Caco-2 (cell line): Measurements from ENCODE around the gene IGFBP2. TPM values are rescaled to one million over a fixed set of nuclear protein-coding genes. Genes with fewer than 3 reads are reported as not detected.

Experiments used
- BruUV-seq: library from RNA; stranded (reverse); fragments of 400-500 nt; replicated peaks from 2 replicates; lab custom pipeline; 2021; lab: Mats Ljungman, UMichigan
- CTCF ChIA-PET: fragments of 300-600 bp; sonication (Branson Sonifier 250); formaldehyde crosslinking; loops from one replicate; lab custom pipeline; 2022; ENCODE audit warnings: antibody characterized with exemption; lab: Charles Lee
- POLR2A ChIA-PET: fragments of 300-600 bp; sonication (Branson Sonifier 250); formaldehyde crosslinking; loops from one replicate; lab custom pipeline; 2022; ENCODE audit warnings: antibody characterized with exemption; lab: Charles Lee
- DNase-seq, 2 experiments: peaks; one replicate each; pipeline versions ENCODE4 v3.0.0 to v3.0.0-alpha.2; 2020 to 2022
- H3K27me3 ChIP-seq: replicated peaks from 2 replicates; pipeline ENCODE4 v1.6.0; 2011; ENCODE audit warnings: low read length; ENCODE audit not compliant: control insufficient read depth, insufficient read depth
- H3K36me3 ChIP-seq: 2 replicates; pipeline ENCODE4 v1.5.1; 2011; ENCODE audit warnings: low read length; ENCODE audit not compliant: control insufficient read depth, insufficient read depth
- H3K4me1 ChIP-seq: fragments of 250-450 bp; sonication (Bioruptor Pico); 2 replicates; pipeline ENCODE4 v1.5.1; 2020; ENCODE audit warnings: mild to moderate bottlenecking
- H3K4me3 ChIP-seq: 2 replicates; pipeline ENCODE4 v1.5.1; 2011; ENCODE audit warnings: low read depth, mild to moderate bottlenecking, control low read depth, low read length
- H3K9me3 ChIP-seq: fragments of 250-450 bp; sonication (Bioruptor Pico); 2 replicates; pipeline ENCODE4 v1.5.1; 2020; ENCODE audit warnings: mild to moderate bottlenecking, moderate library complexity
- H3K27ac Mint-ChIP-seq: one replicate; pipeline ENCODE4 v1.8.0; 2022; ENCODE audit warnings: mixed read lengths; ENCODE audit not compliant: unreplicated experiment
- H3K27me3 Mint-ChIP-seq: one replicate; pipeline ENCODE4 v1.8.0; 2022; ENCODE audit warnings: mixed read lengths; ENCODE audit not compliant: insufficient read depth, unreplicated experiment
- H3K36me3 Mint-ChIP-seq: one replicate; pipeline ENCODE4 v1.8.0; 2022; ENCODE audit warnings: mild to moderate bottlenecking, mixed read lengths; ENCODE audit not compliant: insufficient read depth, unreplicated experiment
- H3K4me1 Mint-ChIP-seq: one replicate; pipeline ENCODE4 v1.8.0; 2022; ENCODE audit warnings: low read depth, mixed read lengths; ENCODE audit not compliant: unreplicated experiment
- H3K4me3 Mint-ChIP-seq: one replicate; pipeline ENCODE4 v1.8.0; 2022; ENCODE audit warnings: mild to moderate bottlenecking, moderate library complexity, mixed read lengths; ENCODE audit not compliant: unreplicated experiment
- H3K9me3 Mint-ChIP-seq: one replicate; pipeline ENCODE4 v1.8.0; 2022; ENCODE audit warnings: mixed read lengths; ENCODE audit not compliant: unreplicated experiment
- CTCF ChIP-seq, 2 experiments: fragments of 200-600 bp in 1 of 2; IDR thresholded peaks; 1 replicate in 1 of 2; 2 replicates in 1 of 2; pipeline versions ENCODE4 v1.5.1 to v1.8.0; 2011 to 2022; ENCODE audit warnings: antibody characterized with exemption in 1 of 2, control low read depth in 1 of 2, inconsistent platforms in 1 of 2, low read depth in 1 of 2, low read length in 1 of 2, mild to moderate bottlenecking in 1 of 2, moderate library complexity in 1 of 2; ENCODE audit not compliant: insufficient read depth in 1 of 2, severe bottlenecking in 1 of 2, unreplicated experiment in 1 of 2
- intact Hi-C: fragments of 100-400 bp; cut with micrococcal nuclease; formaldehyde crosslinking; loops from one replicate; pipeline ENCODE4 v1.10.0; 2022; ENCODE audit not compliant: unreplicated experiment
- total RNA-seq: library from RNA; stranded (reverse); gene quantifications from 2 replicates; pipeline ENCODE4 v1.2.3, GENCODE V29; 2022

The IGFBP2 gene
- total RNA-seq, 1 experiment from 2014 or later, result 6.6 TPM

GRCh38 chr2:216608525-216608924 is 24.7 kb upstream of the IGFBP2 start:
- no peak overlapping the region for H3K4me3 ChIP-seq
- no peaks in the 10 kb centered on the region for H3K9me3 ChIP-seq
- BruUV-seq, result no TSS peak
- H3K27ac Mint-ChIP-seq, result no peak overlapping the region
- H3K36me3 Mint-ChIP-seq, result no peaks in the 10 kb centered on the region
- peaks cover 8% of the 10 kb centered on the region for H3K4me1 Mint-ChIP-seq
- DNase-seq, result no peak
- intact Hi-C loops, result no loop called here
- H3K36me3 ChIP-seq, result no peaks in the 10 kb centered on the region
- peaks cover 32% of the 10 kb centered on the region for H3K27me3 Mint-ChIP-seq
- POLR2A ChIA-PET, result no interaction called here
- no peak for TF ChIP-seq CTCF (IDR thresholded peaks at IDR 0.05; ENCODE audit: insufficient read depth in 1 of 2, low read depth in 1 of 2, low read length in 1 of 2, severe bottlenecking in 1 of 2, unreplicated experiment in 1 of 2)
- CTCF ChIA-PET, result no interaction called here
- H3K4me3 Mint-ChIP-seq, result no peak overlapping the region
- no peaks in the 10 kb centered on the region for H3K4me1 ChIP-seq
- H3K9me3 Mint-ChIP-seq, result no peaks in the 10 kb centered on the region
- 0 out of 2 replicates have a peak, but pooled peaks cover 1% of the 10 kb centered on the region for H3K27me3 ChIP-seq

GRCh38 chr2:216615298-216616082 is 17.7 kb upstream of the IGFBP2 start:
- ChIA-PET CTCF (no interaction called here), POLR2A (no interaction called here)
- TF ChIP-seq CTCF (IDR thresholded peaks at IDR 0.05; ENCODE audit: insufficient read depth in 1 of 2, low read depth in 1 of 2, low read length in 1 of 2, severe bottlenecking in 1 of 2, unreplicated experiment in 1 of 2), result no peak
- Histone ChIP-seq H3K36me3 (no peaks in the 10 kb centered on the region), H3K27me3 (0 out of 2 replicates have a peak, but pooled peaks cover under 1% of the 10 kb centered on the region), H3K4me1 (peaks cover 3% of the 10 kb centered on the region; the same call in 1 of the 2 replicates), H3K9me3 (no peaks in the 10 kb centered on the region), H3K4me3 (no peak overlapping the region)
- DNase-seq, result no peak
- Mint-ChIP-seq H3K9me3 (no peaks in the 10 kb centered on the region), H3K4me3 (no peak overlapping the region), H3K27ac (no peak overlapping the region), H3K4me1 (peaks cover 10% of the 10 kb centered on the region), H3K36me3 (no peaks in the 10 kb centered on the region), H3K27me3 (peaks cover 15% of the 10 kb centered on the region)
- intact Hi-C loops, result no loop called here
- BruUV-seq, result no TSS peak

GRCh38 chr2:216616083-216616678 is 17.0 kb upstream of the IGFBP2 start:
- no TSS peak for BruUV-seq
- H3K9me3 ChIP-seq, result no peaks in the 10 kb centered on the region
- peaks cover 3% of the 10 kb centered on the region; the same call in 1 of the 2 replicates for H3K4me1 ChIP-seq
- H3K27me3 ChIP-seq, result no peaks in the 10 kb centered on the region
- no peak overlapping the region for H3K4me3 ChIP-seq
- ChIA-PET POLR2A (no interaction called here), CTCF (no interaction called here)
- DNase-seq, result no peak
- Mint-ChIP-seq H3K4me3 (no peak overlapping the region), H3K27me3 (peaks cover 8% of the 10 kb centered on the region), H3K4me1 (peaks cover 10% of the 10 kb centered on the region), H3K9me3 (no peaks in the 10 kb centered on the region), H3K36me3 (no peaks in the 10 kb centered on the region), H3K27ac (no peak overlapping the region)
- intact Hi-C loops, result no loop called here
- H3K36me3 ChIP-seq, result no peaks in the 10 kb centered on the region
- TF ChIP-seq CTCF (IDR thresholded peaks at IDR 0.05; ENCODE audit: insufficient read depth in 1 of 2, low read depth in 1 of 2, low read length in 1 of 2, severe bottlenecking in 1 of 2, unreplicated experiment in 1 of 2), result no peak
